ENCODE results near the gene FBRSL1. TPM values are rescaled to one million over a fixed set of nuclear protein-coding genes. Genes with fewer than 3 reads are reported as not detected.

The FBRSL1 gene
- total RNA-seq, 1 donor from 2014 or later: 96.1 TPM

- H3K27ac Mint-ChIP-seq: no peak overlapping the region
- intact Hi-C loops (cut with micrococcal nuclease): no loop called here
- no peaks in the 10 kb centered on the region for H3K4me1 Mint-ChIP-seq
- H3K27me3 Mint-ChIP-seq: no peaks in the 10 kb centered on the region
- H3K36me3 Mint-ChIP-seq (ENCODE audit: low read depth): peaks cover 7% of the 10 kb centered on the region
- H3K9me3 Mint-ChIP-seq: peaks cover 14% of the 10 kb centered on the region
- no peak overlapping the region for H3K4me3 Mint-ChIP-seq
- DNase-seq: no peak
These were observed 47.1 kb downstream of the FBRSL1 start for GRCh38 chr12:132537049-132537448.

- no peak for DNase-seq
- H3K27ac Mint-ChIP-seq: no peak overlapping the region
- no peaks in the 10 kb centered on the region for H3K4me1 Mint-ChIP-seq
- intact Hi-C loops (cut with micrococcal nuclease): no loop called here
- peaks cover 14% of the 10 kb centered on the region for H3K9me3 Mint-ChIP-seq
- H3K27me3 Mint-ChIP-seq: no peaks in the 10 kb centered on the region
- H3K36me3 Mint-ChIP-seq (ENCODE audit: low read depth): peaks cover 7% of the 10 kb centered on the region
- no peak overlapping the region for H3K4me3 Mint-ChIP-seq
These were observed 48.1 kb downstream of the FBRSL1 start for GRCh38 chr12:132537836-132538662.

DNA sequence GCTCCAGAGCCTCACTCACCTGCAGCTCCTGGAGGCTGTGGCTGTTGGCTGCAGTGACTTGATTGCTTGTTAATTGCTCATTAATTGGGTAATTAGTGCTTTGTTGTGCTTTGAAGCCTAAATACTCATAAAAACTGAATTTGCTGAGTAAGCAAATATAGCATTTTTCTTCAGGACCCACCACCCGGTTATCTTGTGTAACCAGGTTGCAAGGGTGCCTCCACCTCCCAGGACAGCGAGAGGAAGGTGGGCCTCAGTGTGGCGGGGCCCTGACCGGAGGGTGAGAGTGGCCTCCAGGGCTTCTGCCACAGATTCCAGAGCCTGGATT is 48.7 kb downstream of the FBRSL1 start:
- Mint-ChIP-seq H3K27ac (no peak overlapping the region), H3K9me3 (peaks cover 14% of the 10 kb centered on the region), H3K27me3 (no peaks in the 10 kb centered on the region), H3K4me3 (no peak overlapping the region), H3K4me1 (no peaks in the 10 kb centered on the region), H3K36me3 (ENCODE audit: low read depth) (peaks cover 3% of the 10 kb centered on the region)
- no peak for DNase-seq
- intact Hi-C loops (cut with micrococcal nuclease): no loop called here

DNA sequence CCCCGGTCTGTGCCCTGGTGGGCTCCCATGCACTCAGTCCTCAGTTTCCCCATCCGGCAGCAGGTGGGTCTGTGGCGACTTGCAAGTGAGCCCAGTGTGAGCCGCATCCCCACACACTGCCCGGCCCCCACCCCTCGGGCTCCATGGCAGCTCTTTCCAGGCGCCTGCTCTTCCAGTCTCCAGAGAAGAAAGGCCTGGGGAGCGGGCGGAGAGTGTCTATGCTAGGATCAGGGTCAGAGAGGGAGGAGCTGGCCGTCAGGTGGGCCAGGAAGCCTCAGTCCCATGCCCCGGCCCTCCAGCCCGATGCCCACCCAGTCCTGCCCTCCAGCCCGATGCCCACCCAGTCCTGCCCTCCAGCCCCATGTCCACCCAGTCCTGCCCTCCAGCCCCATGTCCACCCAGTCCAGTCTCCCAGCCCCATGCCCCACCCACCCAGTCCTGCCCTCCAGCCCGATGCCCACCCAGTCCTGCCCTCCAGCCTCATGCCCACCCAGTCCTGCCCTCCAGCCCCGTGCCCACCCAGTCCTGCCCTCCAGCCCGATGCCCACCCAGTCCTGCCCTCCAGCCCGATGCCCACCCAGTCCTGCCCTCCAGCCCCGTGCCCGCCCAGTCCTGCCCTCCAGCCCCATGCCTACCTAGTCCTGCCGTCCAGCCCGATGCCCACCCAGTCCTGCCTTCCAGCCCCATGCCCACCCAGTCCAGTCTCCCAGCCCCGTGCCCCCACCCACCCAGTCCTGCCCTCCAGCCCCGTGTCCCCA is 49.2 kb downstream of the FBRSL1 start:
- H3K36me3 Mint-ChIP-seq (ENCODE audit: low read depth): peaks cover 3% of the 10 kb centered on the region
- no peak overlapping the region for H3K4me3 Mint-ChIP-seq
- intact Hi-C loops (cut with micrococcal nuclease): no loop called here
- H3K27ac Mint-ChIP-seq: no peak overlapping the region
- H3K27me3 Mint-ChIP-seq: no peaks in the 10 kb centered on the region
- DNase-seq: no peak
- H3K9me3 Mint-ChIP-seq: peaks cover 14% of the 10 kb centered on the region
- no peaks in the 10 kb centered on the region for H3K4me1 Mint-ChIP-seq

DNA sequence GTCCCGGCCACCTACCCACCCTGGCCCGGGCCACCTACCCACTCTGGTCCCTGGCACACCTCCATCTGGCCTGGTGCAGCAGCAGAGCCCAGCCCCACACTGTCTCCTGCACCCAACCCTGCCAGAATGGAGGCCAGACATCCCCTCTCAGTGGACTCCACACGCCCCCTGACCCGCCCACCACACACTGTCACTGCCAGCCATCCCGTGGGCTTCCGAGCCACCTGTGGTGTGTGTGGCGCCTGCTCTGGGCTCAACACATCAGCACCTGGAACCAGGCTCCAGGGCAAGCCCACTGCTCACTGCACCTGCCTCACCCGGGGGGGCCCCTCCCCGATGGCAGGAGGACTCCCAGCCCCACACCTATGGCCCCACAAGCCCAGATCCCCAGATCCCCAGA is 50.5 kb downstream of the FBRSL1 start:
- Mint-ChIP-seq H3K4me3 (no peak overlapping the region), H3K27ac (no peak overlapping the region), H3K27me3 (no peaks in the 10 kb centered on the region), H3K36me3 (ENCODE audit: low read depth) (no peaks in the 10 kb centered on the region), H3K9me3 (peaks cover 10% of the 10 kb centered on the region), H3K4me1 (no peaks in the 10 kb centered on the region)
- intact Hi-C loops (cut with micrococcal nuclease): no loop called here
- DNase-seq: no peak

- Mint-ChIP-seq H3K4me3 (no peak overlapping the region), H3K27ac (no peak overlapping the region), H3K36me3 (ENCODE audit: low read depth) (no peaks in the 10 kb centered on the region), H3K9me3 (peaks cover 4% of the 10 kb centered on the region), H3K27me3 (no peaks in the 10 kb centered on the region), H3K4me1 (no peaks in the 10 kb centered on the region)
- DNase-seq: no peak
- intact Hi-C loops (cut with micrococcal nuclease): no loop called here
These were observed 51.2 kb downstream of the FBRSL1 start for GRCh38 chr12:132541200-132541599.

GRCh38 chr12:132541996-132542395 is 52.0 kb downstream of the FBRSL1 start:
- Mint-ChIP-seq H3K4me1 (no peaks in the 10 kb centered on the region), H3K9me3 (no peaks in the 10 kb centered on the region), H3K27ac (no peak overlapping the region), H3K27me3 (no peaks in the 10 kb centered on the region), H3K36me3 (ENCODE audit: low read depth) (no peaks in the 10 kb centered on the region), H3K4me3 (no peak overlapping the region)
- no peak for DNase-seq
- intact Hi-C loops (cut with micrococcal nuclease): no loop called here

GRCh38 chr12:132542661-132543060 is 52.7 kb downstream of the FBRSL1 start:
- H3K36me3 Mint-ChIP-seq (ENCODE audit: low read depth): no peaks in the 10 kb centered on the region
- no peaks in the 10 kb centered on the region for H3K27me3 Mint-ChIP-seq
- intact Hi-C loops (cut with micrococcal nuclease): no loop called here
- H3K4me3 Mint-ChIP-seq: no peak overlapping the region
- H3K4me1 Mint-ChIP-seq: no peaks in the 10 kb centered on the region
- no peaks in the 10 kb centered on the region for H3K9me3 Mint-ChIP-seq
- H3K27ac Mint-ChIP-seq: no peak overlapping the region
- DNase-seq: no peak

DNA sequence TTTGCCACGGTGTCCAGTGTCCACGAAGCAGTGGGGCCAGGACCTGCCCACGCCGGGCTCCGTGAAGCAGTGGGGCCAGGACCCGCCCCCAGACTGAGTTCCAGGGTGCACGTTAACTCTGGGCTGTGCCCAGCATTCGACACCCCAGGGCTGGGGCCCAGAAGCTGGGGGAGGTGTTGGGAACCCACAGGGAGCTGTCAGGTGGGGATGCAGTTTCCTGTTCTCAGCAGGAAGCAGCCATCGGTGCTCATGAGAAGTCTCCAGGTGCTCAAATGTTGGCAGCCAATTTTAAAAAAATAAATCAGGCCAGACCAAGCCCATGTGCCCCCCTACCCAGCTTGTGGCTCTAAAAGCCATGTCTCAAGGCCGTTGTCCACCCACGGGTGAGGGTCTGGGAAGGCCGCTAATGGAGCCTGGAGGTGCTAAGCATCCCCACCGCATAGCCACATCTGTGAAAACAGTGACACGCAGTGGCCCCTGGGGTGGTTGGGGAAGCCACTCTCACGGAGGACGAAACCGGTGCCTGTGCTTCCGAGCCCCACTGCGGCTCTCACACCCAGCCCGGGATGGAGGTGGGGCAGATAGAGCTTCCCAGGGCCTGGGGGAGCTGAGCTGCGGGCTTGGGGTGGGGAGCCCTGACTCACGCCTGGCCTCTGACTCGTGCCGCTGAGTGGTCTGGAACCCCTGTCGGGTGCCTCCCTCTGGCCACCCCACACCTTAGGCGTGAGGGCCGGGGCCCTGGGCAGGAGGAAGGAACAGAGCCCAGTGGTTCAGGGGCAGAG is 53.5 kb downstream of the FBRSL1 start:
- Mint-ChIP-seq H3K27me3 (no peaks in the 10 kb centered on the region), H3K36me3 (ENCODE audit: low read depth) (no peaks in the 10 kb centered on the region), H3K4me3 (no peak overlapping the region), H3K9me3 (no peaks in the 10 kb centered on the region), H3K4me1 (no peaks in the 10 kb centered on the region), H3K27ac (no peak overlapping the region)
- intact Hi-C loops (cut with micrococcal nuclease): no loop called here
- no peak for DNase-seq

DNA sequence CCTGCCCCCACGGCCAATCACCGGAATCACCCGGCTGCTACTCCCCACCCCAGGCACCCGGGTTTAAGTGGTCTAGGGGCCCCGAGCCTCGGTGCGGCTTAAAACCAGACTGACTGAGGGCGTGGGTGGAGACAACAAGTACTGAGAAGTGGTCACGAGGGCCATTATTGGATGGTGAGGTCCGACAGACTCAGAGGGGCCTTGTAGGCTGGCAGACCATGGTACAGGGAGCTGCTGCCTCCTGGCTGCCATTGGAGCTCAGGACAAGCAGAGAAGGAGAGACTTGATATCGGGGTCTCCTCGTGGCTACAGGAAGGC is 54.1 kb downstream of the FBRSL1 start:
- H3K4me1 Mint-ChIP-seq: no peaks in the 10 kb centered on the region
- H3K27ac Mint-ChIP-seq: no peak overlapping the region
- DNase-seq: no peak
- no peaks in the 10 kb centered on the region for H3K9me3 Mint-ChIP-seq
- intact Hi-C loops (cut with micrococcal nuclease): no loop called here
- H3K4me3 Mint-ChIP-seq: no peak overlapping the region
- no peaks in the 10 kb centered on the region for H3K36me3 Mint-ChIP-seq (ENCODE audit: low read depth)
- H3K27me3 Mint-ChIP-seq: no peaks in the 10 kb centered on the region

DNA sequence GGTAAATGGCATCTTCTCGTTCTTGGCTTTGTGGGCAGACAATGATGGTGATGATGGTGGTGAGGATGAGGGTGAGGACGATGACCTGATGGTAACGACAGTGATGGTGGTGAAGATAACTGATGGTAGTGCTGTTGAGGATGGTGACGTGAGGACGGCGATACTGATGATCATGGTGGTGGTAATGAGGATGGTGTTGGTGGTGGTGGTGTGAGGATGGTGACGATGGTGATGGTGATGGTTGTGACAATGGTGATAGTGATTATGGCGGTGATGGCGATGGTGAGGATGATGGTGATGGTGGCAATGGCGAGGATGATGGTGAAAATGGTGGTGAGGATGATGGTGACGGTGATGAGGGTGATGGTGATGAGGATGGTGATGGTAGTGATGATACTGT is 54.5 kb downstream of the FBRSL1 start:
- Mint-ChIP-seq H3K27ac (no peak overlapping the region), H3K4me3 (no peak overlapping the region), H3K4me1 (no peaks in the 10 kb centered on the region), H3K9me3 (no peaks in the 10 kb centered on the region), H3K36me3 (ENCODE audit: low read depth) (no peaks in the 10 kb centered on the region), H3K27me3 (no peaks in the 10 kb centered on the region)
- intact Hi-C loops (cut with micrococcal nuclease): no loop called here
- DNase-seq: no peak

DNA sequence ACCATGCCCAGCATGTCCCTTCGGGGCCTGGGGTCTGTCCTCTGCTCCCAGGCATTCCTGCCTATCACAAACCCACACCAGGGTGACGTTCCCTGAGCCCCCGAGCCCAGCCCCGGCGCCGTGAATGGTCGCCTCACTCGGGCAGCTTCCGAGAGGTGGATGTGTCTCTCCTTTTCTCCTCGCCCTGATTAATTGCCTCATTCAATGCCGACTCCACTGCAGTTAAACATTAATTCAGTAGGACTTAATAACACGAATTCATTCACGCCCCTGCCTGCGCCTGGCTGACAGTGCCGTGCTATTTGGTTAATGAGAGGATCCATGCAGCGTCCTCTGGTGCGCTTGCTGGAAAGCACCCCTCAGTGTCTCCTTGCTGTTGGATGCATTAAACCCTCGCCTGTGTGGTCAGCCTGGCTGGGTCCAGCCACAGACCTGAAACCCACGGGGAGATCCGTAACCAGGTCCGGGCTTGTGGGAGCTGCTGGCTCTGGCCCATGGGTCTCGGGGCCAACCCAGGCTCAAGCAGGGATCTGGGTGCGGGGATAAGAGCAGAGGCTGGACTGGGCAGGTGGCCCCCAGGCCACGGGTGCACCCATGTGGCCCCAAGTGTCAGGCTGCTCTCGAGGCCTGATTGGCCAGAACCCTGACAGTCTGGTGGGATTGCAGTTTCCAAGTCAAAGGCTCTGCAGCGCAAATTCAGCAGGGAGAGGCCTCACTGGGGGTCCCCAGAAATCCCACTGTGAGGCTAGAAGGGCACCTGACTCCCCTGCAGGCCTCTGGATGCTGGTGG is 55.4 kb downstream of the FBRSL1 start:
- H3K27me3 Mint-ChIP-seq: no peaks in the 10 kb centered on the region
- intact Hi-C loops (cut with micrococcal nuclease): no loop called here
- no peaks in the 10 kb centered on the region for H3K9me3 Mint-ChIP-seq
- no peak for DNase-seq
- H3K36me3 Mint-ChIP-seq (ENCODE audit: low read depth): no peaks in the 10 kb centered on the region
- H3K27ac Mint-ChIP-seq: no peak overlapping the region
- no peak overlapping the region for H3K4me3 Mint-ChIP-seq
- H3K4me1 Mint-ChIP-seq: no peaks in the 10 kb centered on the region

DNA sequence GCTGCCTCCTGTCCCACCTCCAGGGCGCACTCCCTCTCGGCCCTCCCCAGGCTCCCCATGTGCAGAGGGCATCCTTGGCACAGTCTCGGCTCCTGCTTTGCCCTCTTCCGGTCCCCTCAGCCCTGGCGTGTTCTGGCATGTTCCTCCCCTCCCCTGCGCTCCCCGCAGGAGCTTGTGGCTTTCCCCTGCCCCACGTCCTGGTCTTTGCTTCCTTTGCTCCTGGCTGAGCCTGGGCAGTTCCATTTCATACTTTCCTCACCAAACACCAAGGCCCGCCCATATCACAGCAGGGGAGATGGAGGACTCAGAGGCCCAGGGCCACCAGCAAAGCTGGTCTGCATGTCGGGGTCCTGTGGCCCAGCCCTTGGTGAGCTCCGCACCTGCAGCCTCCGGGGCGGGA is 56.0 kb downstream of the FBRSL1 start:
- Mint-ChIP-seq H3K9me3 (no peaks in the 10 kb centered on the region), H3K36me3 (ENCODE audit: low read depth) (no peaks in the 10 kb centered on the region), H3K4me1 (no peaks in the 10 kb centered on the region), H3K27me3 (no peaks in the 10 kb centered on the region), H3K4me3 (no peak overlapping the region), H3K27ac (no peak overlapping the region)
- no peak for DNase-seq
- intact Hi-C loops (cut with micrococcal nuclease): no loop called here

- no peaks in the 10 kb centered on the region for H3K27me3 Mint-ChIP-seq
- H3K4me1 Mint-ChIP-seq: no peaks in the 10 kb centered on the region
- no peaks in the 10 kb centered on the region for H3K36me3 Mint-ChIP-seq (ENCODE audit: low read depth)
- H3K4me3 Mint-ChIP-seq: no peak overlapping the region
- intact Hi-C loops (cut with micrococcal nuclease): no loop called here
- H3K9me3 Mint-ChIP-seq: no peaks in the 10 kb centered on the region
- no peak overlapping the region for H3K27ac Mint-ChIP-seq
- no peak for DNase-seq
These were observed 56.7 kb downstream of the FBRSL1 start for GRCh38 chr12:132546647-132547046.

All from activated CD4-positive, alpha-beta T cell treated with anti-CD3 and anti-CD28 coated beads, Interleukin-2, amount 10 ng/mL, durations not matched to agents 24 days and 14 days (primary cell).